Progenitor cell of endocrine pancreas (in vitro differentiated cells): ENCODE results near the gene C6. TPM values are rescaled to one million over a fixed set of nuclear protein-coding genes. Genes with fewer than 3 reads are reported as not detected.

ENCODE experiments used
- DNase-seq: peaks from one replicate; pipeline ENCODE4 v3.0.0; 2021; ENCODE audit warnings: low spot score; ENCODE audit not compliant: unreplicated experiment
- H3K27ac Mint-ChIP-seq: 2 replicates; pipeline ENCODE4 v1.8.0; 2021; ENCODE audit warnings: mild to moderate bottlenecking, moderate library complexity, mixed read lengths
- H3K27me3 Mint-ChIP-seq: 2 replicates; pipeline ENCODE4 v1.8.0; 2021; ENCODE audit warnings: mixed read lengths
- H3K36me3 Mint-ChIP-seq: 2 replicates; pipeline ENCODE4 v1.8.0; 2022; ENCODE audit warnings: mixed read lengths; ENCODE audit not compliant: insufficient read depth
- H3K4me1 Mint-ChIP-seq: 2 replicates; pipeline ENCODE4 v1.8.0; 2021; ENCODE audit warnings: low read depth, mixed read lengths
- H3K4me3 Mint-ChIP-seq: 2 replicates; pipeline ENCODE4 v1.8.0; 2021; ENCODE audit warnings: low read depth, mild to moderate bottlenecking, moderate library complexity, mixed read lengths
- H3K9me3 Mint-ChIP-seq: 2 replicates; pipeline ENCODE4 v1.8.0; 2021; ENCODE audit warnings: low read depth, mixed read lengths
- total RNA-seq: library from RNA; stranded (reverse); gene quantifications from 2 replicates; pipeline ENCODE4 v1.2.1, GENCODE V29; 2021
- TF ChIP-seq, protein P1 (sequence below): fragments of 200-600 bp; sonication (generic); IDR thresholded peaks from one replicate; pipeline ENCODE4 v1.5.0; 2021; ENCODE audit warnings: antibody characterized with exemption, mild to moderate bottlenecking; ENCODE audit not compliant: unreplicated experiment

C6 gene
- total RNA-seq, 1 donor from 2014 or later = 0.74 TPM

DNA sequence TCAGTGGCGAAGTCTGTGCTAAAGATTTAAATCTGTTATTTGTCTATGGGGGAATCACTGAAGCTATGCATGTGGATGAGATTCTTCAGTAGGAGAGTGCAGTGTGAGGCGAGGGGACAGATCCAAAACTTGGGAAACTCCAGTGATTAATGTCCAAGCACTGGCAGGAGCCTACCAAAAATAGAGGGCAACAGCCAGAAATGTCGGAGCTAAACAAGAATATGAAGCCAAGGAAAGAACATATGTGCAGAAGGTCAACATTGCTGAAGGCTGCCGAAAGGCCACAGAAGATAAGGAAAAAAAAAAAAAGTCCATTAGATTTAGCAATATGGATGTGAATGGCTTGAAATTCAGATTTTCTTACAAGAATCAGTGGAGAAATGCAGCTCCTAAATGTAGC, 61.8 kb downstream of the C6 start:
- H3K9me3 Mint-ChIP-seq = peaks cover 5% of the 10 kb centered on the region
- DNase-seq = no peak
- H3K27me3 Mint-ChIP-seq = no peaks in the 10 kb centered on the region
- TF ChIP-seq, protein P1, sequence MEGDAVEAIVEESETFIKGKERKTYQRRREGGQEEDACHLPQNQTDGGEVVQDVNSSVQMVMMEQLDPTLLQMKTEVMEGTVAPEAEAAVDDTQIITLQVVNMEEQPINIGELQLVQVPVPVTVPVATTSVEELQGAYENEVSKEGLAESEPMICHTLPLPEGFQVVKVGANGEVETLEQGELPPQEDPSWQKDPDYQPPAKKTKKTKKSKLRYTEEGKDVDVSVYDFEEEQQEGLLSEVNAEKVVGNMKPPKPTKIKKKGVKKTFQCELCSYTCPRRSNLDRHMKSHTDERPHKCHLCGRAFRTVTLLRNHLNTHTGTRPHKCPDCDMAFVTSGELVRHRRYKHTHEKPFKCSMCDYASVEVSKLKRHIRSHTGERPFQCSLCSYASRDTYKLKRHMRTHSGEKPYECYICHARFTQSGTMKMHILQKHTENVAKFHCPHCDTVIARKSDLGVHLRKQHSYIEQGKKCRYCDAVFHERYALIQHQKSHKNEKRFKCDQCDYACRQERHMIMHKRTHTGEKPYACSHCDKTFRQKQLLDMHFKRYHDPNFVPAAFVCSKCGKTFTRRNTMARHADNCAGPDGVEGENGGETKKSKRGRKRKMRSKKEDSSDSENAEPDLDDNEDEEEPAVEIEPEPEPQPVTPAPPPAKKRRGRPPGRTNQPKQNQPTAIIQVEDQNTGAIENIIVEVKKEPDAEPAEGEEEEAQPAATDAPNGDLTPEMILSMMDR = no peak
- H3K4me3 Mint-ChIP-seq = no peak overlapping the region
- no peaks in the 10 kb centered on the region for H3K36me3 Mint-ChIP-seq
- H3K4me1 Mint-ChIP-seq = peaks cover 8% of the 10 kb centered on the region
- no peak overlapping the region for H3K27ac Mint-ChIP-seq

- Mint-ChIP-seq H3K4me3 (no peak overlapping the region), H3K4me1 (peaks cover 8% of the 10 kb centered on the region)
- TF ChIP-seq, protein P1 = no peak
Measured at GRCh38 chr5:41148448-41148847, 64.9 kb downstream of the C6 start.

DNA sequence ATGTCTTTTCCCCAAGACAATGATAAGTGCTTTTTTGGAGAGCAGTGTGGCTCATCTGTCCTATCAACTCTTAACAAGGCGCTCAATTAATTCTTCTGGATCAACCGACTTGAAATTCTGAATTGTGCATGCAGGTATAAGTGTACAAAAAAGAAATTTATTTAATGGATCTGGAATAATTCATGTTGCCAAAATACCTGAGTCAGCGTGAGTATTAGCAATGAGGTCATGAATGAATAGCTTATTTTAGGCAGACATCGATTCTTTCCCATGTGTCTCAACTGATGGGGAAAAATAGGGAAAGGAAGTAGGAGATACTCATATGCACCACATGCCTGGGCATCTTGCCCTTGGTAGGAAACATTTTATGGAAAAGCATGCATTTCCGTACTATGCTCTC, 68.0 kb downstream of the C6 start:
- TF ChIP-seq, protein P1 = no peak
- H3K9me3 Mint-ChIP-seq = peaks cover 9% of the 10 kb centered on the region
- no peaks in the 10 kb centered on the region for H3K27me3 Mint-ChIP-seq
- no peaks in the 10 kb centered on the region for H3K36me3 Mint-ChIP-seq
- H3K27ac Mint-ChIP-seq = no peak overlapping the region
- no peaks in the 10 kb centered on the region for H3K4me1 Mint-ChIP-seq
- DNase-seq = no peak
- H3K4me3 Mint-ChIP-seq = no peak overlapping the region

More at GRCh38 chr5:41148448-41148847, 64.9 kb downstream of the C6 start:
- Mint-ChIP-seq H3K27me3 (no peaks in the 10 kb centered on the region), H3K9me3 (peaks cover 3% of the 10 kb centered on the region), H3K36me3 (no peaks in the 10 kb centered on the region), H3K27ac (no peak overlapping the region)
- DNase-seq = no peak

- Mint-ChIP-seq H3K9me3 (peaks cover 16% of the 10 kb centered on the region), H3K27me3 (no peaks in the 10 kb centered on the region), H3K36me3 (no peaks in the 10 kb centered on the region), H3K4me3 (no peak overlapping the region), H3K27ac (no peak overlapping the region), H3K4me1 (no peaks in the 10 kb centered on the region)
- TF ChIP-seq, protein P1 = no peak
- no peak for DNase-seq
Measured at GRCh38 chr5:41143131-41143901, 70.0 kb downstream of the C6 start.

GRCh38 chr5:41127967-41128690, 85.2 kb downstream of the C6 start:
- DNase-seq = no peak
- Mint-ChIP-seq H3K4me1 (peaks cover 12% of the 10 kb centered on the region), H3K9me3 (peaks cover 5% of the 10 kb centered on the region), H3K4me3 (no peak overlapping the region), H3K27ac (no peak overlapping the region), H3K36me3 (no peaks in the 10 kb centered on the region), H3K27me3 (no peaks in the 10 kb centered on the region)
- TF ChIP-seq, protein P1 = no peak
